SU-DHL-6 (cell line): ENCODE results near the gene ADAD2.

Experiments
- EZH2phosphoT487 ChIP-seq: fragments of 200-600 bp; sonication (generic), shearing (Covaris generic); conservative IDR thresholded peaks from 2 replicates; pipeline ENCODE4 v1.6.1; 2018; ENCODE audit warnings: mild to moderate bottlenecking, antibody characterized with exemption, low read length, moderate library complexity, mixed read lengths
- TF ChIP-seq, protein P1 (sequence below): fragments of 200-600 bp; sonication (generic); IDR thresholded peaks from one replicate; pipeline ENCODE4 v1.5.1; 2017; ENCODE audit warnings: antibody characterized with exemption, mild to moderate bottlenecking, low read length, moderate library complexity; ENCODE audit not compliant: insufficient read depth, poor library complexity, severe bottlenecking

DNA sequence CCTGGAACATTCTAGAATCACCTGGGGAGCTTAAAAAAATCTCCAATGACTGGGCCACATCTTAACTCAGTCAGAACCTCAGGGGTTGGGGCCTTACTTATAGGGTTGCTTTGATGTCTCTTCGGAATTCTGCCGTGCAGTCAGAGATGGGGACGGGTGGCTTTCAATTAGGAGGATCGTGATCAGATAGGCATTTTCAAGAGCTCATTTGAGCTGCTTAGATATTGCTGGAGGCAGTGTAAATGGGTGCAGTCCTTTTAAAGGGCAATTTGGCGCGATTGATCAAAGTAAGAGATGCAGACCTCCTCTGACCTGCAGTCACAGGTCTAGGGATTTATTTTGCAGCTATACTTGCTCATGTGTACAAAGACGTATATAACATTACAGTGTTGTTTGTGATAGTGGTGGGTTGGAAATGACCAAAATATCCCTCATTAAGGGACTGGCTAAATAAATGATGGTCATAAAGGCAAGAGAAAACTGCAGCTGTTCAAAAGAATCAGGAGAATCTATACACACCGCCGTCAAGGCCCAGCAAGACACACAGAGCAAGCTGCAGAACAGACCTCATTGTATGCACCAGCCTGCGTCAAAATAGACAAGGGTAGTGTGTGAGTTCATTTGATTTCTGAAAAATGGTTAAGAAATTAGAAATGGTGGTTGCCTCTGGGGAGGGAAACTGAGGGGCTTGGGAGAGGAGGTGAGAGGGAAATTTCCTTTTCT is 55.2 kb downstream of the ADAD2 start:
- TF ChIP-seq, protein P1, sequence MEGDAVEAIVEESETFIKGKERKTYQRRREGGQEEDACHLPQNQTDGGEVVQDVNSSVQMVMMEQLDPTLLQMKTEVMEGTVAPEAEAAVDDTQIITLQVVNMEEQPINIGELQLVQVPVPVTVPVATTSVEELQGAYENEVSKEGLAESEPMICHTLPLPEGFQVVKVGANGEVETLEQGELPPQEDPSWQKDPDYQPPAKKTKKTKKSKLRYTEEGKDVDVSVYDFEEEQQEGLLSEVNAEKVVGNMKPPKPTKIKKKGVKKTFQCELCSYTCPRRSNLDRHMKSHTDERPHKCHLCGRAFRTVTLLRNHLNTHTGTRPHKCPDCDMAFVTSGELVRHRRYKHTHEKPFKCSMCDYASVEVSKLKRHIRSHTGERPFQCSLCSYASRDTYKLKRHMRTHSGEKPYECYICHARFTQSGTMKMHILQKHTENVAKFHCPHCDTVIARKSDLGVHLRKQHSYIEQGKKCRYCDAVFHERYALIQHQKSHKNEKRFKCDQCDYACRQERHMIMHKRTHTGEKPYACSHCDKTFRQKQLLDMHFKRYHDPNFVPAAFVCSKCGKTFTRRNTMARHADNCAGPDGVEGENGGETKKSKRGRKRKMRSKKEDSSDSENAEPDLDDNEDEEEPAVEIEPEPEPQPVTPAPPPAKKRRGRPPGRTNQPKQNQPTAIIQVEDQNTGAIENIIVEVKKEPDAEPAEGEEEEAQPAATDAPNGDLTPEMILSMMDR: no peak
- no peak for TF ChIP-seq EZH2phosphoT487
